ENCODE measurements around the gene DMD.
"Not testable (repeated sequence)": the region's sequence is repeated elsewhere in the genome, so short reads cannot be mapped to it uniquely, and the experiment has no call there.

Gene DMD

GRCh38 chrX:33198561-33199279 lies 12.6 kb downstream of the DMD start:
- TF ChIP-seq CTCF (conservative IDR thresholded peaks at IDR 0.05): no peak
- no peak overlapping the region for H3K27ac ChIP-seq

- H3K27ac ChIP-seq: no peak overlapping the region
- no peak for TF ChIP-seq CTCF (conservative IDR thresholded peaks at IDR 0.05)
Measured at GRCh38 chrX:33195698-33196097, 15.7 kb downstream of the DMD start.

- H3K27ac ChIP-seq: no peak overlapping the region
- no peak for TF ChIP-seq CTCF (conservative IDR thresholded peaks at IDR 0.05)
Measured at GRCh38 chrX:33194876-33195433, 16.4 kb downstream of the DMD start.

GRCh38 chrX:33194289-33194688 lies 17.1 kb downstream of the DMD start:
- H3K27ac ChIP-seq: no peak overlapping the region
- no peak for TF ChIP-seq CTCF (conservative IDR thresholded peaks at IDR 0.05)

- H3K27ac ChIP-seq: no peak overlapping the region
Measured at GRCh38 chrX:33190016-33190415, 21.3 kb downstream of the DMD start.

GRCh38 chrX:33188881-33189280 lies 22.5 kb downstream of the DMD start:
- no peak overlapping the region for H3K27ac ChIP-seq
- no peak for TF ChIP-seq CTCF (conservative IDR thresholded peaks at IDR 0.05)

More at GRCh38 chrX:33190016-33190415, 21.3 kb downstream of the DMD start:
- no peak for TF ChIP-seq CTCF (conservative IDR thresholded peaks at IDR 0.05)

GRCh38 chrX:33188286-33188685 lies 23.1 kb downstream of the DMD start:
- no peak overlapping the region for H3K27ac ChIP-seq
- no peak for TF ChIP-seq CTCF (conservative IDR thresholded peaks at IDR 0.05)

- H3K27ac ChIP-seq: not testable (repeated sequence)
Measured at GRCh38 chrX:33184803-33185202, 26.5 kb downstream of the DMD start.

Data from VCaP (cell line).